ENCODE measurements around the gene FAM124B. TPM values are rescaled to one million over a fixed set of nuclear protein-coding genes. Genes with fewer than 3 reads are reported as not detected.
"Not testable (repeated sequence)": the region's sequence is repeated elsewhere in the genome, so short reads cannot be mapped to it uniquely, and the experiment has no call there.

FAM124B gene
- total RNA-seq, 1 donor from 2014 or later = 0.42 TPM

DNA sequence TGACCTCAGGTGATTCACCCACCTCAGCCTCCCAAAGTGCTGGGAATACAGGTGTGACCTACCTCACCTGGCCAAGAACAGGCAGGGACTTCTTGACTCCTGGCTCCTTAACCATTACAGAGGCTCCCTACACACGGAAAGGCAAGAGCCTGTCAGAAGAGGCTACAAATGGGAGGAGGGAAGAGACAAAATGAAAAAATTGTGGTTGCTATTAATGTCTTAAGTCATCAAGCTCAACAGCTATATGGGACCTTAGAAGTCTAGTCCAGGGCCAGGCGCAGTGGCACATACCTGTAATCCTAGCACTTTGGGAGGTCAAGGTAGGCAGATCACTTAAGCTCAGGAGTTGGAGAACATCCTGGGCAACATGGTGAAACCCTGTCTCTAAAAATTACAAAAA is 11.5 kb upstream of the FAM124B start:
- intact Hi-C loops (cut with micrococcal nuclease) = no loop called here

DNA sequence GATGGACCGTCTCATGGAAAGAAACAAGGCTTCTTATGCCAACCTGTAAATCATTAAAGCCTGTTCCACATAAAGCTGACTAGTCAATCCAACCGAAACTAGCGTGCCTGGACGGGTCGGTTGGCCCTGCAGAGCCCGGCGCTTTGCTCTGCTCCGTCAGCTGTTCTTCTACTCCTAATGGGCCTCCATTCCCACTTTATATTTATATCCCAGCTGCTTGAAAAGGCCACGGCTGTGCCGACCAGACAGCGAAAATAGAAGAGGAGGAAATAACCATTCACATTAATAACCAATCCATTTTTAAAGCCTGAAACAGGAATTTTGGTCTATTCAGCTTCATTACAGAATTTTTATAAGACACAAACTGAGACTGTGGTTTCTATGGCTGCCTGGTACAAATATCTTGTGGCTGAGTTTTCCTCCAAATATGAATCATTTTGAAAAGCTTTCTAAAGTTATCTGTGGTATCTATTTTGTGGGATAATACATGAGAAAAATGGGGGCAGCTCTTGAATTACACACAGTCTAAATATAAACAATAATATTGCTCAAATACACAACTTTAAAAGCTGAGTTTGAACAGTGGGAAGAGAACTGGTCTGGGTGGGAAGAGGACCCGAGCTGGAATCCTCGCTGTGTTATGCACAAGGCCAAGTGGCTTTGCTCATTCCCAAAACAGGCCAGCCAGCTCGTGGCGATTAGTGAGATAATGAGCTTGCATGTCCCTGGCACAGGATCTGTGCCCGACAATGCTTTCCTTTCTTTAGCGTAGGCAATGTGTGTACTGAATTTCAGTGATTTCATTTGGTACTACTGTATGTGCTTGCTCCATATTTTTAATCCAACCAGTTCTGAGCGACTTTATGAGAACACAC is 10.5 kb upstream of the FAM124B start:
- intact Hi-C loops (cut with micrococcal nuclease) = no loop called here

DNA sequence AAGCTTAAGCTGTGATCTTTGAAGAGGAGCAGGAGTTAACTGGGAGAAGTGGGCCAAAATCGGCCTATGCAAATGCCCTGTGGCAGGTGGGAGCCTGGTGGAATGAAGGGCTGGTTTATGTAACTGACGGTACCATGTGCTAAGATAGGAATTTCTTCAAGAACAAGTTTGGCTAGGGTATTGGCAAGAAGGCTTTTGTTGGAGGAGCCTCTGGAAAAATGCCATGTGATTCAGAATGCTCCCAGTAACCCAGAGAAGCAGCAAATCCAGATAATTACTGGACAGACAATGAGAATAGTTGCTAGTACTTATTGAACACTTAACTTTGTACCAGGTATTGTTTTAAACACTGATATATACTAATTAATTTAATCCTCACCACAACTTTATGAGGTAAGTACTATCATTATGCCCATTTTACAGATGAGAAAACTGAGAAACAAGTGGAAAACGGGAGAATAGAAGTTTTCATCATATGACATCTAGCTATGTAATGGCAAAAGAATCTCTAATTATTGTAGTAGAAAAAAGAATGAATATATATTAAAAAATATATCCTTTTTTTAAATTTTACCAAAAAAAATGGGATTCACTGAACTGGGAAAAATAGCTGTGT is 9.1 kb upstream of the FAM124B start:
- intact Hi-C loops (cut with micrococcal nuclease) = no loop called here

DNA sequence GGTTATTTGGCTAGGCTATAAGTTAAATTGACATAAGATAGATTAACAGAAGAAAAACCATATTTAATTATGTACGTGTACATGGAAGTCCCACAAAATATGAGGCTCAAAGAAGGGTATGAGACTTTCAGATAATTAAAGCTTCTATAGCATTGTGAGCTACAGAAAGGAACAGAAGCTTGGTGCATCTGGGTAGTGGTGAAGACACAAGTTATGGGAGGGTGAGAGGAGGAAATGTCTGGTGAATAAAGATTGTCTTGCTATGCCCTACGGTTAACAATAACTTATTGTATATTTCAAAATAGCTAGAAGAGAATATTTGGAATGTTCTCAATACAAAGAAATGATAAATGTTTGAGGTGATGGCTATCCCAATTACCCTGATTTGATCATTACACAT is 6.8 kb upstream of the FAM124B start:
- intact Hi-C loops (cut with micrococcal nuclease) = no loop called here

DNA sequence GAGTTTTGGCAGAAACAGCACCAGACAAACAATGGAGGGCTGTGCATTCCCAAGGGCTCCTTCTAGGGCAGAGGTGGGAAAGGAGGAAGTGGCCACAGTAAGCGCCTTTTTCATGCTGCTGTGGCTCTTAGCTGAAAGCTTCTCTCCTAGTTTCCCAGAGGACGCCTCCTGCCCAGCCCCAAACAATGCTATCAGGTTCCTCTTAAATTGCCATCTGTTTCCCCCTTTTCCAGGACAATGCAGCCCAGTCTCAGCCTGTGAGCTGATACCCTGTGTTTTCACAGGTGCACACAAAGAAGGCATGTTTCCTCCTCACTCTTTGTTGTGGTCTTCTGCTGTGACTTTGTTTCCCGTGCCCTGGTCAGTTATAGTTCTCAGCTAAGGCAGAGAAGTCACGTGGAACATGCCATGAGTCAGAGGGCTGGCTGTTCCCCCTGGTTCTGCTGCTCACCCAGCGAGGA is 5.4 kb upstream of the FAM124B start:
- intact Hi-C loops (cut with micrococcal nuclease) = no loop called here

DNA sequence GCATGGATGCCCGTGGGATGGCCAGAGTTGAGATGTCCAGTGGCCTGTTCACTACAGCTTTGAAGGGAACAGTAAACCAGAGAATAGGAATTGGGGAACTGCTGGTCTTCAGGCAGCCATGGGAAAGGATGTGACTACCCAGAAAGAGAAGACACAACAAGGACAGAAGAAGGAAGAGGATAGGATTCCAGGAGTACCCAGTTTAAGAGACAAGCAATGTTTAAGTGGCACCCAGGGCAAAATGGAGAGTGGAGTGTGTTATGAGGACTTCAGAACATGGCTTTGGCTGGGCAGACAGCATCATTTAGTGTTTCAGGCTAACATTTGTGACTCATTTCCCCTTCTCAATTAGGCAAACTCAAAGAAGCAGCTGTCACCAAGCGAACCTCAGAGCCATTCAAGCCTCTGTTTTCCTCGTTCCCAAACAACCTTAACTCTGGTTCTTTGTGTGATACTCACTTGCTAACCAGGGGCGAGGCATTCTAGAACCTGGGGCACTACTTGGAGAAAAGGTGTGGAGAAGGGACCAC is 4.0 kb upstream of the FAM124B start:
- intact Hi-C loops (cut with micrococcal nuclease) = no loop called here

DNA sequence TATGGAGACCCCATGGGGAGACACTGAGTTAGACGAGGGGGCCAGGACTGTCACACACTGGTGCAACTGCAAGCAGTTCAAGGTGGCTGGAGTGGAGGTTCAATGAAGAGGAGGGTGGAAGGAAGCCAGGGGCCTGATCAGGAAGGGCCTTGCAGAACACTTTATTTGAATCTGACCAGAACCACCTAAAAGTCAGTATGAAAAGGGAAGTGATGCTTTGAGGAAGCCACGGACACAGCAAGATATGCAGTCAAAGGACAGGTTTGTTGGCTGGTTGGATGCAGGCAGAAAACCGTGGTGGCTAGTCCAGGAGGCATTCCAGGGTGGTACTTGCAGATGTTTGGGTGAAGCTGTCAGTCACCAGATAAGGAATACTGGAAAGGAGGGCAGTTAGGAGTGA is 3.5 kb upstream of the FAM124B start:
- intact Hi-C loops (cut with micrococcal nuclease) = no loop called here

DNA sequence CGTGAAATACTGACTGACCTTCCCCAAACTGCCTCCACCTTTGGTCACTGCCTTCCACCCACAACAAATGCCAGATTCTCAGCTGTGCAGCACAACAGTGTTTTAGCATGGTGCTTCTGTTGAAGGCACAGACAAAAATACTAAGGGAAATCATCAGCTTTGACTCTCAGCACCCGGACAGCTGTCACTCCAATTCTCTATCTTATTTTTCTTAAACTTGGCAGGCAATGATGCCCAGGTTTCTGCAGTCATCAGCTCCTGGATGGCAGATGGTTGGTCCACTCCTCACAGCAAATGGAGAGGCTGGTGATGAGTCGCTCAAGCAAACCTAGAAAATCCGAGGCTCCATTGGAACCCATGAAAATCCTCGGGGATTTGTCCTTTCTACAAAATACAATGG is 2.9 kb upstream of the FAM124B start:
- intact Hi-C loops (cut with micrococcal nuclease) = no loop called here

DNA sequence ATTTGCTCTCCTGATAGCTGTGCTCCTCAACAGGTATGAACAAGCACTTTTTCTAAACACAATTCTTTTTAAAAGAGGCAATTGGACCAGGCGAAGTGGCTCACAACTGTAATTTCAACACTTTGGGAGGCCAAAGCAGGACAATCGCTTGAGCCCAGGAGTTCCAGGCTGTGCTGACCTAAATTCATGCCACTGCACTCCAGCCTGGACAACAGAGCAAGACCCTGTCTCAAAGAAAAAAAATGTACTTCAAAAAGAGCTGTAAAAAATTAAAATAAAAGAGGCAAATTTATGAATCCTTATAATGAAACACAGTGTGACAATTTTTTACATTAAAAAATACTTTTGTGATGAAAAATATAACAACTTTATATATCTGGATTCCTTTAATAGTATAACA is 1.8 kb upstream of the FAM124B start:
- intact Hi-C loops (cut with micrococcal nuclease) = no loop called here

DNA sequence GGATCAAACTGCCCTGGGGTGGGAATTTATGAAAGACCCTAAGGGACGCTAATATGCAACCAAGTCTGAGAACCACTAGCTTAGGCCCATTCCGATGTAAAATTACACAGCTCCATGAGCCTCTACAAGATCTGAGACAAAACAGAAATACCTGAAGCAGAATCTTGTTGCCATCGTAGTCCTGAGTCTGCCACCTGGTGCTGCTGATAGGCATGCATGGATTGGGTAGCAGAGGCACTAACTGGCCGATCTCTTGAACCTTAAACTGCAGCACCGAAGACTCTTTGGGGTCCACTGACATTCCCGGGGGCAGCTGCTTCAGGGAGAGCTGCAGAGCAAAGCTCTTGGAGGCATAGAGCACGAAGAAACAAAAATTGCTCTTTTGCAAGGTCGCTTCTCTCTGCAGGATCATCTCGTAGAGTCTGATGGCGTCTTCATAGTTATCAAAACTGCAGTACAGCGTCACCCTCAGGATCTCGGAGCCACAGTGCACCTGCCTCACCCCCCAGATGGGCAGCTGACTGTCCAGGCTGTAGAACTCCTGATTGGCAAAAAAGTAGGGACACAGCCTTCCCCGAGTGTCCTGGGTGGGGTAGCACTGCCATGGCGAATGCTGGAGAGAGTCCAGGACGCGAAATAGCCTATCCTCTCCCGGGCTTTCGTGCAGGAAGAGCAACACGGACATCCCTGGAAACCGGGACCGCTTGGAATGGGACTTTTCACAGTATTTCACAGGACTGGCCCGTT is 848 bp downstream of the FAM124B start:
- intact Hi-C loops (cut with micrococcal nuclease) = no loop called here

DNA sequence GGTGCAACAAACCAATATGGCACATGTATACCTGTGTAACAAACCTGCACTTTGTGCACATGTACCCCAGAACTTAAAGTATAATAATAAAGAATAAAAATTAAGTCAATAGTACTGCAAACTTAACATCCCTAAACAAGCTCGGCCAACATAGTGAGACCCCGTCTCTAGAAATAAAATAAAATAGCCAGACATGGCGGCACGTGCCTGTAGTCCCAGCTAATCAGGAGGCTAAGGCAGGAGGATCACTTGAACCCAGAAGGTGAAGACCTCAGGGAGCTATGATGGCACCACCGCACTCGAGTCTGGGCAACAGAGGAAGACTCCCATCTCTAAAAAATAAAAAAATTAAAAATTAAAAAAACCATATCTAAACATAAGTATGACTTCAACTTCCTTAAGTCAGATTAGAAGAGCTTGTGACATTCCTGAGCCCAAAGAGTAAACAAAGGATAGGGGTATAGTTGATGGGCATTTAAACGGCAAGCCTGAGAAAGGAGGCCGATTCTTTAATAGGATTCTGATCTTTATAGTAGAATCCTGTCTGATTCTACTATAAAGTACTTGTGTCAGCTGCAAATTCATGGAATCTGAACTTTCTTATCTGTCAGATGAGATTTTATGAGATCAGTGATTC is 1.6 kb downstream of the FAM124B start:
- intact Hi-C loops (cut with micrococcal nuclease) = no loop called here

DNA sequence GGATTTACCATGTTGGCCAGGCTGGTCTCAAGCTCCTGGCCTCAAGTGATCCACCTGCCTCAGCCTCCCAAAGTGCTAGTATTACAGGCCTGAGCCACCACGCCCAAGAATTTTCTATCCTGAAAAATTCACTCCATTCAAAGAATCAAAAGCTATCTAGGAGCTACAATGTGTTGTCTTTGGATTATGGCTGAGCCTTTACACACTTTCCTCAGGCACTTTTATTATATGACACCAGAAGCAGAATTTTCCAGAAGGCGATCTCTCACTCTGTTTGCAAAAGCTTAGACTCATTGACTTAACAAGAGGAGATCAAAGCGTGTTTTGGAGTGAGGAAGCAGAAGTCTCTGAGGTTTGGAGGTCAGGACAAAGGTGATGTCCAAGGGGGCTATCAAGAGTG is 3.6 kb downstream of the FAM124B start:
- intact Hi-C loops (cut with micrococcal nuclease) = no loop called here

DNA sequence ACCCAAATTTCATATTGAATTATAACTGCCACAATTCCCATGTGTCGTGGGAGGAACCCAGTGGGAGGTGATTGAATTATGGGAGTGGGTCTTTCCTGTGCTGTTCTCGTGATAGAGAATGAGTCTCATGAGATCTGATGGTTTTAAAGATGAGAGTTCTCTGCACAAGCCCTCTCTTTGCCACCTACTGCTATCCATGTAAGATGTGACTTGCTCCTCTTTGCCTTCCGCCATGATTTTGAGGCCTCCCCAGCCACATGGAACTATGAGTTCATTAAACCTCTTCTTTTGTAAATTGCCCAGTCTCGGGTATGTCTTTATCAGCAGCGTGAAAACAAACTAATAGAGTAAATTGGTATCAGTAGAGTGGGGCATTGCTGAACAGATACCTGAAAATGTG is 4.8 kb downstream of the FAM124B start:
- intact Hi-C loops (cut with micrococcal nuclease) = not testable (repeated sequence)

DNA sequence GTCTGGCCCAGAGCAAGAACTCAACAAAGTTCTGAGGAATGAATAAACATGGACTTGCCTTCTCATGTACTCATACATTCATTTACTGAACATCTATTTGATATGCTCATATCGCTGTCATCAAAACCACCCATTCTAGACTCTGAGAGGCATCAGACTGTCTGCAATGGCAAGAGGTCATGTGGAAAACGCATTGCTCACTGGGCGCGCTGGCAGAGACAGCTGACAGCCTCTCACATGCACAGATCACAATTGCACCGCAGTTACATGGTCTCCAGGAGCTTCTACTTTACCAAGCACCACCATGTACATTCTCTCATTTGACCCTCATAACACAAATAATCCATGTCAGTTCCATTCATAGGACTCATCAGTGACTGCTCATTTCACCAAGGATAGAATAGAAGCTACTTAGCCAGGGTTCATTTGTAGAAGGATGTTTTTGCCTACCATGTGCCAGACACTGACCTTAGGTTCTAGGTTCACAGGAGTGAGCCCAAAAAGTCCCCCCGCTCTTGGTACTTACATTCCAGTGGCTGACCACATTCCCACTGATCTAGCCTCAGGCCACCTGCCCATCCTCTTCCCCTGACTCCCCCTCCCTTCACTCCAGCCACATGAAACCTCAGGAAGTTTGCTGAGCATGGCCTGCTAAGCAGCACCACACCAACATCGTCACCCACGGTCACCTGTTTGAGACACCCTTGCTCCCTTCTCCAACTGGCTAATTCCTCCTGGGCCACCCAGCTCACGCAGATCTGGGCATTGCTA is 6.1 kb downstream of the FAM124B start:
- intact Hi-C loops (cut with micrococcal nuclease) = no loop called here

DNA sequence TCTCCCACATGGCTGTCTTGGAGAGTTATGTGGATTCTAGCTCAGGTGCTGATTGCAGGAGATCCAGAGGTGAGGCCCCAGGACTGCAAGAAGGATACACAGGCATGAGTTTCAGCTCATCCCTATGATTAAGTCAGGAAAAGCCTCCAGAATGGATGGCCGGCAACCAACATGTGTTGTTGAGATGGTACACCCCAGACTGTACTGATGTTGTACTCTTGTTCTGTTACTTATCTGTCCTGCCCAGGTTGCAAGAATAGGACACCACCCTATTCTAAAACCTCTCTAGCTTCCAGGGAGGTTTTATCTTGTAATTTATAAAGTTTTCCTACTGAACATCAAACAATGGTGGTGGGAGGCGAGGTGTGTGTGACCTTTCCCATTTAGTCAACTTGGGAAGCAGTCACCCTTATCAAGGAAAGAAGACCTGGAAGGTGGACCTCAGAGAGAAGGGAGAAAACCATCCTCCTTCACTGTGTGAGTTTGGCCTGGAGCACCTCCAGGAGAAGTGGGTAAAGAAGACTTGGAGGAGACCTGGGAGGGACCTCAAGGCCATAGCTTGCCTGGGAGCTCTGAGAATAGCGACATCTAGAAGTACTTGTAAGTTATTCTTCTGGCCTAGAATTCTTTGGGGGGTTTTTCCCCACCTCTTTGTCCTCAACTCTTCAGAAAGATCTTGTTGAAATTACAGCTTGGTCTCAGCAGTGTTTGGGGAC is 8.6 kb downstream of the FAM124B start:
- intact Hi-C loops (cut with micrococcal nuclease) = no loop called here

DNA sequence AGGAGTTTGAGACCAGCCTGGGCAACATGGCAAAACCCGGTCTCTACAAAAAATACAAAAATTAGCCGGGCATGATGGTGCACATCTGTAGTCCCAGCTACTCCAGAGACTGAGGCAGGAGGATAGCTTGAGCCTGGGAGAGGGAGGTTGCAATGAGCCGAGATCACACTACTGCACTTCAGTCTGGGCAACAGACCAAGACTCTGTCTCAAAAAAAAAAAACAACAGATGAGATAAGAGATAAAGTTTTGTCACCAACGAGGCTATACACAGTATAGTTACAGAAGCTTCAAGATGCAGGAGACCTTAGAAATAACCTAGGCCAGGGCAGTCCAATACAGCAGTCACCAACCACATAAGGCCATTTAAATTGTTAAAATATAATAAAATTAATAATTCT is 9.4 kb downstream of the FAM124B start:
- intact Hi-C loops (cut with micrococcal nuclease) = no loop called here

DNA sequence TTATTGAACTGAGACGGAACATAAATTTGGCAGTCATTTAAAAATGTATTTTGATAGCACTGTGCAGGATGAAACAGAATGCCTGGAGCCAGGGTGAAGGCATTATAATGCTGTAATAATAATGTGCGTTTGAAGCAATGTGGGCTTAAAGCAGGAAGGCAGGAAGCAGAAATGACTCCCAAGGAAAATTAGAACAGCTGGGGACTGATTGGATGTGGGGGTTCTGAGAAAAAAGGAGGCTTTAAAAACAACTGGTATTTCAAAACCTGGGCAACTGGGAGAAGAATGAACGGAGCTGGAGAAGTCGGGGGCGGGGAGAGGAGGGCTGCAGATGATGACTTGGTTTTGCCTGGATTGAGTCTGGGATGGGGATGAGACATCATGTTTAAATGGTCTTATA is 12.6 kb downstream of the FAM124B start:
- intact Hi-C loops (cut with micrococcal nuclease) = no loop called here

DNA sequence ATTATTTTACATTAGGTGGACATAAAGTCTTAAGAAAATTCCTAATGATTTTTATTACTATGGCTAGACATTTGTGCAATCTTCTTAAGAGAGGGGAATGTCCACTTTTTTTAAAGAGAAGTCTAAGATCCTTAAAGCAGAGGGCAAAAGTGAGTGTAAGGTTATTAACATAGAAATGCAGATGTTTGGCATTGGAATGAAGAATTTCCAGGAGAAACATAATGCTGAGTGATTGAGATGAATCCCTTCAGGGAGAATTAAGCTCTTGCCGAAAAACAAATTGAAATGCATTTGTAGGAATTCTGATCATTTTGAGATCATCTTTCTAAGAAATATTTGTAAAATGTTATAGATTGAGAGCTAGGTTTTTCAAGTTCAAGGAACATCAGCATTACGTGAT is 15.0 kb downstream of the FAM124B start:
- intact Hi-C loops (cut with micrococcal nuclease) = no loop called here

DNA sequence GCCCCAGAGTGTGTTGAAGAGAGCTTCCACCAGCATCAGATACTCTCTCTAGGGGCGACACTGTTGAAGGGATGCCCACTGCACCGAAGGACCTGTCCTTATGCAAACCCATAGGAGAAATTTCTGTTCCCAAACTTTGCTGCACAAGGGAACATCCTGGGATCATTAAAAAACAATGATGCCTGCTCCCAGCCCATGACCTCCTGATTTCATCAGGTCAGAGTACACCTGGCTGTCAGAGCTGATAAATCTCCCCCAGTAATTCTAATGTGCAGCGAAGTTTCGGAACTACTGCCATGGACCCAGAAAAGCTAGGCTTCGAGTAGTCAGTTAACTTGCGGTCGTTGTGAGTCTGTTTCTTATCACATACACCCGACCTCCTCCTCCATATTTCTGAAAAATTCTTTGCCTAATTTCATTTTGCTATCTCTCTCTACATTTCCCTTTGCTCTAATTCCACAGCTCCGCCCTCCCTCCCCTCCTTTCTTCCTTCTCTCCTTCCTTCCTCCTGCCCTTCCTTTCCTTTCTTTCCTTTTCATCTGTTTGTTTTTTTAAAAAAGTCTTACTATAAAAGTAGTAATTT is 18.8 kb downstream of the FAM124B start:
- intact Hi-C loops (cut with micrococcal nuclease) = no loop called here

DNA sequence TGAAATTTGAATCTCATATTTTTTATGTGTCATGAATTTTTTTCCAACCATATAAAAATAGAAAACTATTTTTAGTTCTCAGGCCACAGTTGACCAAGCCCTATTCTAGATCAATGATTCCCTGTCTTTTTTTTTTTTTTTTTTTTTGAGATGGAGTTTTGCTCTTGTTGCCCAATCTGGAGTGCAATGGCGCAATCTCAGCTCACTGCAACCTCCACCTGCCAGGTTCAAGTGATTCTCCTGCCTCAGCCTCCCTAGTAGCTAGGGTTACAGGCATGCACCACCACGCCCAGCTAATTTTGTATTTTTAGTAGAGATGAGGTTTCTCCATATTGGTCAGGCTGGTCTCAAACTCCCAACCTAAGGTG is 19.6 kb downstream of the FAM124B start:
- intact Hi-C loops (cut with micrococcal nuclease) = not testable (repeated sequence)

All from T-helper 1 cell treated with Interleukin-12 subunit alpha and Interleukin-12 subunit beta and Interleukin-4 antibody, amounts not matched to agents 30 ng/mL and 1 ng/mL, for 36 hours (primary cell).